ENCODE results near the gene PTPN14.

DNA sequence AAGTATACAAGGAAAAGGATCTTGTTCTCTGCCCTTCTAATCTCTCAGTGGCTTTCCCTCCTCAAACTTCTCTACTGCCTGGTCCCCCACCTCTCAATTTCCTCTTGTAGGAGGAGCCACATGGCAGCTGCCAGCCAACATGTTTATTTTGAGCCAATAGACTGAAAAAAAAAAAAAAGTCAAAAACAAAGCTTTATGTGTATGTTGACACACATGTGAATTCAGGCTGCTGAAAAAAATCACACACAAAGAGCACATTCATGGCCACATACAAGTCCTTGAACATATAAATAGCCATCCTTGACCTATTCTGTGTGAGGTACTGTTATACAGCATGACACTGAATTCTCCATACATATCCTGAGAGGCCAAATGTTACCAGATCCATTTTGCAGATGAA, 3.7 kb downstream of the PTPN14 start:
- TF ChIP-seq, protein P1, sequence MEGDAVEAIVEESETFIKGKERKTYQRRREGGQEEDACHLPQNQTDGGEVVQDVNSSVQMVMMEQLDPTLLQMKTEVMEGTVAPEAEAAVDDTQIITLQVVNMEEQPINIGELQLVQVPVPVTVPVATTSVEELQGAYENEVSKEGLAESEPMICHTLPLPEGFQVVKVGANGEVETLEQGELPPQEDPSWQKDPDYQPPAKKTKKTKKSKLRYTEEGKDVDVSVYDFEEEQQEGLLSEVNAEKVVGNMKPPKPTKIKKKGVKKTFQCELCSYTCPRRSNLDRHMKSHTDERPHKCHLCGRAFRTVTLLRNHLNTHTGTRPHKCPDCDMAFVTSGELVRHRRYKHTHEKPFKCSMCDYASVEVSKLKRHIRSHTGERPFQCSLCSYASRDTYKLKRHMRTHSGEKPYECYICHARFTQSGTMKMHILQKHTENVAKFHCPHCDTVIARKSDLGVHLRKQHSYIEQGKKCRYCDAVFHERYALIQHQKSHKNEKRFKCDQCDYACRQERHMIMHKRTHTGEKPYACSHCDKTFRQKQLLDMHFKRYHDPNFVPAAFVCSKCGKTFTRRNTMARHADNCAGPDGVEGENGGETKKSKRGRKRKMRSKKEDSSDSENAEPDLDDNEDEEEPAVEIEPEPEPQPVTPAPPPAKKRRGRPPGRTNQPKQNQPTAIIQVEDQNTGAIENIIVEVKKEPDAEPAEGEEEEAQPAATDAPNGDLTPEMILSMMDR (tag by site-specific recombination; IDR thresholded peaks at IDR 0.05) = no peak
- TF ChIP-seq, protein P2, sequence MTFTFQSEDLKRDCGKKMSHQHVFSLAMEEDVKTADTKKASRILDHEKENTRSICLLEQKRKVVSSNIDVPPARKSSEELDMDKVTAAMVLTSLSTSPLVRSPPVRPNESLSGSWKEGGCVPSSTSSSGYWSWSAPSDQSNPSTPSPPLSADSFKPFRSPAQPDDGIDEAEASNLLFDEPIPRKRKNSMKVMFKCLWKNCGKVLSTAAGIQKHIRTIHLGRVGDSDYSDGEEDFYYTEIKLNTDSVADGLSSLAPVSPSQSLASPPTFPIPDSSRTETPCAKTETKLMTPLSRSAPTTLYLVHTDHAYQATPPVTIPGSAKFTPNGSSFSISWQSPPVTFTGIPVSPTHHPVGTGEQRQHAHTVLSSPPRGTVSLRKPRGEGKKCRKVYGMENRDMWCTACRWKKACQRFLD (tag by site-specific recombination; IDR thresholded peaks at IDR 0.05) = no peak
- TF ChIP-seq HOXD13 (CRISPR knock-in tag; IDR thresholded peaks at IDR 0.05; ENCODE audit: borderline replicate concordance) (no peak), REPIN1 (tag by site-specific recombination; IDR thresholded peaks at IDR 0.05; ENCODE audit: low read depth) (no peak), ZNF132 (tag by site-specific recombination; IDR thresholded peaks at IDR 0.05; ENCODE audit: borderline replicate concordance) (no peak), ZBTB20 (tag by site-specific recombination; IDR thresholded peaks at IDR 0.05) (no peak), ZNF560 (tag by site-specific recombination; IDR thresholded peaks at IDR 0.05; ENCODE audit: borderline replicate concordance) (no peak), KLF10 (tag by site-specific recombination; IDR thresholded peaks at IDR 0.05) (no peak), ZNF211 (tag by site-specific recombination; IDR thresholded peaks at IDR 0.05; ENCODE audit: low read depth) (no peak), ZNF24 (tag by site-specific recombination; IDR thresholded peaks at IDR 0.05) (no peak), ZNF239 (tag by site-specific recombination; IDR thresholded peaks at IDR 0.05) (no peak)

All from HEK293 (cell line).